WTC11 (cell line): ENCODE results near the gene PIGQ.
"Not testable (repeated sequence)": the region's sequence is repeated elsewhere in the genome, so short reads cannot be mapped to it uniquely, and the experiment has no call there.

Experiments used
- CREB1 ChIP-seq: sonication (generic); formaldehyde crosslinking; IDR thresholded peaks from 2 replicates; pipeline ENCODE4 v1.8.0; 2023; ENCODE audit warnings: mild to moderate bottlenecking, missing genetic modification reagents
- OVOL2 ChIP-seq: fragments of 250-450 bp; sonication (Bioruptor Pico); IDR thresholded peaks from 2 replicates; pipeline ENCODE4 v1.9.0; 2021; ENCODE audit warnings: mild to moderate bottlenecking, borderline replicate concordance
- TF ChIP-seq, protein P1 (sequence below): fragments of 200-600 bp; IDR thresholded peaks from 2 replicates; pipeline ENCODE4 v1.8.0; 2022; ENCODE audit warnings: antibody characterized with exemption
- TF ChIP-seq, protein P2 (sequence below): sonication (generic); formaldehyde crosslinking; IDR thresholded peaks from 2 replicates; pipeline ENCODE4 v1.8.1; 2022; ENCODE audit warnings: mild to moderate bottlenecking, missing genetic modification reagents, moderate library complexity, borderline replicate concordance
- TF ChIP-seq, protein P3 (sequence below): fragments of 250-450 bp; sonication (Bioruptor Pico); conservative IDR thresholded peaks from 2 replicates; pipeline ENCODE4 v1.9.0; 2021; ENCODE audit warnings: mild to moderate bottlenecking

DNA sequence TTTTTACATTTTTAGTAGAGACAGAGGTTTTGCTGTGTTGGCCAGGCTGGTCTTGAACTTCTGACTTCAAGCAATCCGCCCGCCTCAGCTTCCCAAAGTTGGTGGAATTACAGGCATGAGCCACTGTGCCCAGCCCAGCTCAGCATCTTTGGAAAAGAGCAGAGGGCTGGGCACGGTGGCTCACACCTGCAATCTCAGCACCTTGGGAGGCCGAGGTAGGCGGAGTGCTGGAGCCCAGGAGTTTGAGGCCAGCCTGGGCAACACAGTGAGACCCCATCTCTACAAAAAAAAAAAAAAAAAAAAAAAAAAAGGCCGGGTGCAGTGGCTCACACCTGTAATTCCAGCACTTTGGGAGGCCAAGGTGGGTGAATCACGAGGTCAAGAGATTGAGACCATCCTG lies 27.9 kb downstream of the PIGQ start:
- TF ChIP-seq, protein P1, sequence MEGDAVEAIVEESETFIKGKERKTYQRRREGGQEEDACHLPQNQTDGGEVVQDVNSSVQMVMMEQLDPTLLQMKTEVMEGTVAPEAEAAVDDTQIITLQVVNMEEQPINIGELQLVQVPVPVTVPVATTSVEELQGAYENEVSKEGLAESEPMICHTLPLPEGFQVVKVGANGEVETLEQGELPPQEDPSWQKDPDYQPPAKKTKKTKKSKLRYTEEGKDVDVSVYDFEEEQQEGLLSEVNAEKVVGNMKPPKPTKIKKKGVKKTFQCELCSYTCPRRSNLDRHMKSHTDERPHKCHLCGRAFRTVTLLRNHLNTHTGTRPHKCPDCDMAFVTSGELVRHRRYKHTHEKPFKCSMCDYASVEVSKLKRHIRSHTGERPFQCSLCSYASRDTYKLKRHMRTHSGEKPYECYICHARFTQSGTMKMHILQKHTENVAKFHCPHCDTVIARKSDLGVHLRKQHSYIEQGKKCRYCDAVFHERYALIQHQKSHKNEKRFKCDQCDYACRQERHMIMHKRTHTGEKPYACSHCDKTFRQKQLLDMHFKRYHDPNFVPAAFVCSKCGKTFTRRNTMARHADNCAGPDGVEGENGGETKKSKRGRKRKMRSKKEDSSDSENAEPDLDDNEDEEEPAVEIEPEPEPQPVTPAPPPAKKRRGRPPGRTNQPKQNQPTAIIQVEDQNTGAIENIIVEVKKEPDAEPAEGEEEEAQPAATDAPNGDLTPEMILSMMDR: not testable (repeated sequence)
- TF ChIP-seq, protein P2, sequence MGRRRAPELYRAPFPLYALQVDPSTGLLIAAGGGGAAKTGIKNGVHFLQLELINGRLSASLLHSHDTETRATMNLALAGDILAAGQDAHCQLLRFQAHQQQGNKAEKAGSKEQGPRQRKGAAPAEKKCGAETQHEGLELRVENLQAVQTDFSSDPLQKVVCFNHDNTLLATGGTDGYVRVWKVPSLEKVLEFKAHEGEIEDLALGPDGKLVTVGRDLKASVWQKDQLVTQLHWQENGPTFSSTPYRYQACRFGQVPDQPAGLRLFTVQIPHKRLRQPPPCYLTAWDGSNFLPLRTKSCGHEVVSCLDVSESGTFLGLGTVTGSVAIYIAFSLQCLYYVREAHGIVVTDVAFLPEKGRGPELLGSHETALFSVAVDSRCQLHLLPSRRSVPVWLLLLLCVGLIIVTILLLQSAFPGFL (CRISPR knock-in tag): not testable (repeated sequence)
- TF ChIP-seq, protein P3, sequence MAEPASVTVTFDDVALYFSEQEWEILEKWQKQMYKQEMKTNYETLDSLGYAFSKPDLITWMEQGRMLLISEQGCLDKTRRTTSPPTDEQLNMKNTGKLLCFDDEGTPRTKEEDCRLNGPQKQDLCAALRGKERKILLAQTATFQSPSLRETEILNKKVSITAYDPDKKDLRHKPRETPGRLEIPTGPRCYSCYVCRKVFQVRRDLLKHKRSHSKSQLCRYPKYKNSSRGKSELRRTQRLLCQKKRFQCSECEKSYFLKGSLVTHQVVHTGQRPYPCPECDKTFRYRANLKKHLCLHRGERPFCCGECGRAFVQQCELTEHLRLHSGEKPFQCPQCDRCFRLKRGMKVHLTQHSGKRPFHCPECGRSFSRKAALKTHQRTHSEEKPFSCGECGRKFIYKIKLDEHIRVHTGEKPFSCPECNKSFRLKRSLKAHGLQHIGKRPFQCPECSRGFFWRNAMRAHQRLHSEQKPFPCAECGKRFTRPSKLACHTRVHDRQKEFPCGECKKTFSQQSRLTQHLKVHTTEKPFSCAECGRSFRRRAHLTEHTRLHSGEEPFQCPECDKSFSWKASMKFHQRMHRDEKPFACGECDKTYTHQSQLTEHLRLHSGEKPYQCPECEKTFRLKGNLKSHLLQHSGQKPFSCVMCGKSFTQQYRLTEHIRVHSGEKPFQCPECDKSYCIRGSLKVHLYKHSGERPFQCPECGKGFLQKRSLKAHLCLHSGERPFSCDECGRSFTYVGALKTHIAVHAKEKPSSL (CRISPR knock-in tag): not testable (repeated sequence)
- TF ChIP-seq OVOL2; CREB1 (CRISPR knock-in tag): not testable (repeated sequence)
